Heart left ventricle (tissue), 13 donors: ENCODE results near the gene HNF1A.

Source experiments
- POLR2A ChIP-seq, 2 donors: fragments of 450-650 bp; IDR thresholded peaks; one replicate each; pipeline ENCODE4 v1.6.1; 2017; ENCODE audit warnings: antibody characterized with exemption in 2 of 2, mild to moderate bottlenecking in 2 of 2, moderate library complexity in 2 of 2
- TF ChIP-seq, protein P1 (sequence below), 12 donors: fragments of 200-600 bp; sonication (generic) in 4 of 12; IDR thresholded peaks; one replicate each; pipeline versions ENCODE4 v1.5.0 to v1.8.0; 2018 to 2022; ENCODE audit warnings: antibody characterized with exemption in 12 of 12, mild to moderate bottlenecking in 5 of 12
- donor health status: ischemic (EF 13 %, LVEDD 7.1; RV severe dilation, severe dysfunction).
- donor health status: DM: no; HTN: yes; CAD: no.
- donor health status: DM: no; HTN: no; CAD: no.
- donor health status: ischemic (EF 25% LVEDD 6.9; RV normal size, moderate dysfunction).
- donor health status: ischemic (EF 25% LVEDD 5.7; RV mildly dilated, moderate dysfunction).
- donor health status: ischemic (EF 35%, LVEDD 5.7; RV mildly dilated, moderate dysfunction).
- donor health status: nonischemic (EF 11% LVEDD 7.7; RV severe dilation, severe dysfunction).
- donor health status: DM: yes; HTN: yes; CAD: no.
- donor health status: PGD.
- donor health status: ischemic (EF 29% LVEDD 5.4; RV normal size, mild dysfunction).
- donor health status: nonischemic (EF 23%, LVEDD 6.1; RV moderate dilation, normal function).

DNA sequence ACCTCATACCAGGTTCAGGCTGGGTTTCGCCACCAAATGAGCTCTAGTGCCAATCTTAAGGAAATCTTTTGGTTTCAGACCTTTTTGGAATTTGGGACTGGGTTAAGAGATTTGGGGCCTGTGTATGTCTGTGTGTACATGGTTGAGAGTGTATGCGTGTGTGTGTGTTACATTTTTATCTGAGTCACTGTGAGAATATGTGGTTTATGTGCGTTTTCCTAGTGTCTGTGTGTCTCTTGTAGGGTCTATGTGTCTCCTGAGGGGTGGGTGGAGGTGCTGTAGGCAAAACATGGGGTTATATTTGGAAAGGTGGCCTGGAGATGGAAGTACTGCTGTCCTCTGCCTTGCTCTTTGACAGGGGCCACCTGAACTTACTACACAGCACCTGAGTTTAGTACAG, 20.1 kb downstream of the HNF1A start:
- TF ChIP-seq, protein P1, sequence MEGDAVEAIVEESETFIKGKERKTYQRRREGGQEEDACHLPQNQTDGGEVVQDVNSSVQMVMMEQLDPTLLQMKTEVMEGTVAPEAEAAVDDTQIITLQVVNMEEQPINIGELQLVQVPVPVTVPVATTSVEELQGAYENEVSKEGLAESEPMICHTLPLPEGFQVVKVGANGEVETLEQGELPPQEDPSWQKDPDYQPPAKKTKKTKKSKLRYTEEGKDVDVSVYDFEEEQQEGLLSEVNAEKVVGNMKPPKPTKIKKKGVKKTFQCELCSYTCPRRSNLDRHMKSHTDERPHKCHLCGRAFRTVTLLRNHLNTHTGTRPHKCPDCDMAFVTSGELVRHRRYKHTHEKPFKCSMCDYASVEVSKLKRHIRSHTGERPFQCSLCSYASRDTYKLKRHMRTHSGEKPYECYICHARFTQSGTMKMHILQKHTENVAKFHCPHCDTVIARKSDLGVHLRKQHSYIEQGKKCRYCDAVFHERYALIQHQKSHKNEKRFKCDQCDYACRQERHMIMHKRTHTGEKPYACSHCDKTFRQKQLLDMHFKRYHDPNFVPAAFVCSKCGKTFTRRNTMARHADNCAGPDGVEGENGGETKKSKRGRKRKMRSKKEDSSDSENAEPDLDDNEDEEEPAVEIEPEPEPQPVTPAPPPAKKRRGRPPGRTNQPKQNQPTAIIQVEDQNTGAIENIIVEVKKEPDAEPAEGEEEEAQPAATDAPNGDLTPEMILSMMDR (IDR thresholded peaks at IDR 0.05): no peak
- no peak for TF ChIP-seq POLR2A (IDR thresholded peaks at IDR 0.05)
